Right atrium auricular region (tissue), 2 donors: Measurements from ENCODE around the gene CHDH. TPM values are rescaled to one million over a fixed set of nuclear protein-coding genes. Genes with fewer than 3 reads are reported as not detected.

Source experiments
- DNase-seq: peaks from one replicate; pipeline ENCODE4 v3.0.0-alpha.2; 2019; ENCODE audit warnings: low spot score
- H3K27ac ChIP-seq, 2 donors: fragments of 200-600 bp; sonication (generic); 1 replicate in 1 of 2; 2 replicates in 1 of 2; pipeline ENCODE4 v1.5.1; 2016 to 2019
- H3K27me3 ChIP-seq, 2 donors: fragments of 200-600 bp; sonication (generic); one replicate each; pipeline versions ENCODE4 v1.5.1 to v1.6.0; 2017 to 2019
- H3K36me3 ChIP-seq: fragments of 200-600 bp; sonication (generic); one replicate; pipeline ENCODE4 v1.5.1; 2016
- H3K4me1 ChIP-seq, 2 donors: fragments of 200-600 bp; sonication (generic); one replicate each; pipeline versions ENCODE4 v1.5.1 to v1.6.0; 2017 to 2019
- H3K4me3 ChIP-seq, 2 donors: fragments of 200-600 bp; sonication (generic); 1 replicate in 1 of 2; 2 replicates in 1 of 2; pipeline ENCODE4 v1.5.1; 2017 to 2019; ENCODE audit warnings: mild to moderate bottlenecking in 1 of 2, moderate library complexity in 1 of 2
- H3K9me3 ChIP-seq, 2 donors: fragments of 200-600 bp; sonication (generic); one replicate each; pipeline ENCODE4 v1.5.1; 2019
- total RNA-seq, 2 donors: library from RNA; depleted of rRNA; stranded (reverse); fragments of >200 nt; gene quantifications; one replicate each; pipeline ENCODE4 v1.1.0, GENCODE V29; 2016
- TF ChIP-seq, protein P1 (sequence below), 2 donors: fragments of 200-600 bp; sonication (generic); IDR thresholded peaks; one replicate each; pipeline ENCODE4 v1.5.1; 2019; ENCODE audit warnings: antibody characterized with exemption in 2 of 2

The CHDH gene
- total RNA-seq, 2 donors from 2014 or later, result 2.2 to 10.0 TPM

DNA sequence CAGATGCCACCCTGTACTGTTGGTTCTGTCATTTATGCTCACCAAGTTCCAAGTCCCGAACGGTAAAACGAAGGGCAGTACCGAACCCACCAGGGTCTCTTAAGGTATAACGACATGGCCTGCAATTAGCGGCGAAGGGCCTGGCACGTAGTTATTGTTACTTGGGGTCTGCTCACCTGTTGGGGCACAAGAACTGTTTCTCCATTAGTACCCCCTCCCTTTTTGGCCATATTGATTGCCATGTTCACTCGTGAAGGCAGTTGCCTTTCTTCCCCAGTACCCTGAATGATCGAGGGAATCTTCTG, 584 bp upstream of the CHDH start:
- DNase-seq, result no peak
- H3K36me3 ChIP-seq, result no peaks in the 10 kb centered on the region
- H3K4me3 ChIP-seq, result peak overlapping the region; percentile 55 to 73
- H3K9me3 ChIP-seq, result no peaks in the 10 kb centered on the region
- no peak overlapping the region for H3K27ac ChIP-seq
- TF ChIP-seq, protein P1, sequence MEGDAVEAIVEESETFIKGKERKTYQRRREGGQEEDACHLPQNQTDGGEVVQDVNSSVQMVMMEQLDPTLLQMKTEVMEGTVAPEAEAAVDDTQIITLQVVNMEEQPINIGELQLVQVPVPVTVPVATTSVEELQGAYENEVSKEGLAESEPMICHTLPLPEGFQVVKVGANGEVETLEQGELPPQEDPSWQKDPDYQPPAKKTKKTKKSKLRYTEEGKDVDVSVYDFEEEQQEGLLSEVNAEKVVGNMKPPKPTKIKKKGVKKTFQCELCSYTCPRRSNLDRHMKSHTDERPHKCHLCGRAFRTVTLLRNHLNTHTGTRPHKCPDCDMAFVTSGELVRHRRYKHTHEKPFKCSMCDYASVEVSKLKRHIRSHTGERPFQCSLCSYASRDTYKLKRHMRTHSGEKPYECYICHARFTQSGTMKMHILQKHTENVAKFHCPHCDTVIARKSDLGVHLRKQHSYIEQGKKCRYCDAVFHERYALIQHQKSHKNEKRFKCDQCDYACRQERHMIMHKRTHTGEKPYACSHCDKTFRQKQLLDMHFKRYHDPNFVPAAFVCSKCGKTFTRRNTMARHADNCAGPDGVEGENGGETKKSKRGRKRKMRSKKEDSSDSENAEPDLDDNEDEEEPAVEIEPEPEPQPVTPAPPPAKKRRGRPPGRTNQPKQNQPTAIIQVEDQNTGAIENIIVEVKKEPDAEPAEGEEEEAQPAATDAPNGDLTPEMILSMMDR (IDR thresholded peaks at IDR 0.05), result no peak
- no peaks in the 10 kb centered on the region for H3K27me3 ChIP-seq
- H3K4me1 ChIP-seq, result peaks cover 0 to 29% of the 10 kb centered on the region in 2 donors

DNA sequence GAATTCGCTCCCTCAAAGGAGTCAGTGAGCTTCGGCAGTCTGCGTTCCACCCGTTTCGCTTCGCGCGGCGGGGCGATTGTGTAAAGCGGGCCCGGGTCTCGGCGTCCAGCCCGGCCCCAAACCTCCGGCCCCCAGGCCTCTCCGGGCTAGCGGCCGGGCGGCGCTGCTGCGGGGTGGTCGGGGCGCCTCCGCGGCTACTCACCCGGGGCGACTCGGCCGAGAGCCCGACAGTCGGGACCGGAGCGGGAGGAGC, 412 bp downstream of the CHDH start:
- Histone ChIP-seq H3K27ac (peak overlapping the region; percentile 77 to 79), H3K27me3 (no peaks in the 10 kb centered on the region), H3K4me1 (peaks cover 0 to 29% of the 10 kb centered on the region in 2 donors), H3K4me3 (peak overlapping the region; percentile 55 to 73), H3K36me3 (no peaks in the 10 kb centered on the region), H3K9me3 (no peaks in the 10 kb centered on the region)
- TF ChIP-seq, protein P1 (IDR thresholded peaks at IDR 0.05), result peak in 1 of 2 donors; percentile 3
- DNase-seq, result no peak

DNA sequence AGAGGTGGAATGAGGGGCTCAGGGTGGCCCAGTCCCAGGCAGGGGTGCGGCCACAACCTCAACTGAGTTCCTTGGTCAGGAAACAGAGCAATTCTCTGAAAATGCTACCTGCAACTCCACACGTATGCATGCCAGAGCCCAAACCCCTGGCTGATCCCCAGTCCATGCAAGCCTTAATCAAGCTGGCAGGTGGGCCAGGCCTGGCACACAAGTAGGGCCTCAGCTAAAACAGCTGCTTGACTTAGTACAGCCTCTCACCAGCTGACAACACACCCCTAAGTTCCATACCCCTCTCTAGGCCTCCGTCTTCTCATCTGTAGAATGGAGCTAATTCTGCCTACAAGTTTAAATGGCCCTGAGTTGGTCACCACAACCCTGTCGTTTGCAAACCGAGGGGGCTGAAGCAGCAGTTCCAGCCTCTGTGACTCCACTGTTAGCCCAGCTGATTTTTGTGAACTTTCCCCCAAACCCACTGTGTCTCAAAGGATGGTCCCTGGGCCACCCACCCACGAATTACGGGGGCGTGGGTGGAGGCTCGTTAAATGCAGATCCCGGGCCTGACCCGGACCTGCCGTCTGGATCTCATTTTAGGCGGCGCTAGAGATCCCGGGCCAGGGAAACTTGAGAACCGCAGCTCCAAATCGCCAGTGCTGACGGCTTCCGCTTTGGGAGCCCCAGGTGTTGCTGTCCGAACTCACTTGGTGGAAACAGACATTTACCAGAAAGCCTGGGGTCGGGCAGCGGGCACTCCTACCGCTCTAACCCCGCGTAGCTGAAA, 927 bp downstream of the CHDH start:
- Histone ChIP-seq H3K4me3 (peak overlapping the region; percentile 55 to 73), H3K27ac (peak overlapping the region; percentile 77 to 79), H3K36me3 (no peaks in the 10 kb centered on the region), H3K27me3 (no peaks in the 10 kb centered on the region), H3K9me3 (no peaks in the 10 kb centered on the region), H3K4me1 (peaks cover 0 to 29% of the 10 kb centered on the region in 2 donors)
- DNase-seq, result peak; percentile 71
- TF ChIP-seq, protein P1 (IDR thresholded peaks at IDR 0.05), result peak in 1 of 2 donors; percentile 49

DNA sequence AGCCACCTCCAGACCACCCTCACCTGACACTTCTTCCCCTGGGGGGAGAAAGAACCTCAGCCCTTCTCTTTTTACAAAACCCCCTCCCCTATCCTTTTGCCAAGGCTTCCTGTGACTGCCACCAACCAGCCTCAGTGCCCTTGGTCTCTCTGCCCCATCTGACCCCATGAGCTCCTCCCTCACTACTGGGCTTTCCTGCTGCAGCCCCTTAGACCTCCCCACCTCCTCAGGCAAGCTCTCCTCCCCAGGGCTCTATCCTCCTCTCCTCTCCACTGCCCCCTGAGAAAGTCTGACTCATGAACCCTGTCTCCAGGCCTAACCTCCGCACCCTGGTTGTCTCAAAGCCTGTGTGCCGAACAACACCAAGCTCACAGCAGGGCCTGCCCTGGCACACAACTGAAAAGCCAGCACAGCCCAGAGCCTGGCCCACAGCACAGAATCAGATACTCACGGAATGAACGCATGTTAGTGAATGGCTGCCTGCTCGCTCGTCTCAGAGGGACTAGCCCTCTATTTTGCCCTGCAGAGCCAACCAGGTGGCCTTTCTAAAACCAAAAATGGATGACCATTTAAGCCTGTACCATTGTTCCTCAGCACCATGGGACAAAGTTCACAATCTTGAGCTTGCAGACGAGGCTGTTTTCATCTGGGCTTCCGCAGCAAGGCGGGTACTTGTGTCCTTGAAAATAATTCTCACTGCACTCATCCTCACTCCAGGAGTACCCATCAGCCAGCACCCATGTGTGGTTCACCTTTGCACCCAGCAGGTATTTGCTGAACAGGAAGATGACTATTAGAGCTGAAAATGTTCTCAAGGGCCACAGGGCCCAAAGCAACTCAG, 1.7 kb downstream of the CHDH start:
- H3K4me3 ChIP-seq, result no peak overlapping the region
- no peaks in the 10 kb centered on the region for H3K36me3 ChIP-seq
- H3K27ac ChIP-seq, result no peak overlapping the region
- H3K27me3 ChIP-seq, result no peaks in the 10 kb centered on the region
- no peaks in the 10 kb centered on the region for H3K9me3 ChIP-seq
- no peak for DNase-seq
- TF ChIP-seq, protein P1 (IDR thresholded peaks at IDR 0.05), result no peak
- H3K4me1 ChIP-seq, result peaks cover 0 to 29% of the 10 kb centered on the region in 2 donors

DNA sequence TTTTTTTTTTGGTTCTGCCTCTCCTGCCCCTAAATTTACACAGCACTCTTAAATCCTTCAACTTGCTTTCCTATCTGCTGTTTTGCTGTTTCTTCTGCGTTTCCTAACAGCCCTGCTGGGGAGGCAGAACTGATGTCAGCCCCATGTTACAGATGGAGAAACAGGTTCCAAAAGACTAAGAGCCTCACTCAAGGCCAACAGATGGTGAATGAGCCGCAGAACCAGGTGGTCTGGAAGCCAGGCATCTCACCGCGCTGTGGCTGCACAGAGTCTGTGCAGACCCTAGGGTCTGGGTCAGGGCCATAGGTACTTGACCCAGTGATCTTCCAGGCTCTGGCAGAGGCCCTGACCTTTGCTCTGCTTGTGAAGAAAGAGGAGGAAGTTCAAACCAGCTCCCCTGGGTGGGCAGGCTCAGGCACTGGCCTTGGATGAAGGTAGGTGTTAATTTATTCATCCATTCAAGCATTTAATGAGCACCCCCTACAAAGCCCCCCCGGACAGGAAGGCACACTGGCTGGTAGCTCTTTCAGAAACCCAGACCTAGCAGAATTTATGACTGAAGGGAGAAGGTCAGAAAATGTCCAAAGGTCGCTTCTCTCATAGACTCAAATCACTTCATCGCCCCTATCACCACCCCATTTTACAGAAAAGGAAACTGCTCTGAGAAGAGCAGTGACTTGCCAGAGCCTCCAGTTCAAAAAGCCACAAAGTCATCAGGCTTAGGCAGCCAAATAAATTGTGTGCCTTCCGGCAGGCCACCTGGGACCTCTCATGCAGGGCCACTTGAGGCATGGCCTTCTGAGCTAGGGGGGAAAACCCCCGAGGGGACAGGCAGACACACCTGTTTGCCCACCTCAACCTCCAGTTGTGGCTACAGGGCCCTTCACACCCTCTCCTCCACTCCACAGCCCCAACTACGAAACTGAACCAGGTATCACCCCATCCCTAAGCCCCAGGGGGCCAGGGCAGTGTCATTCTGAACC, 2.7 kb downstream of the CHDH start:
- Histone ChIP-seq H3K36me3 (no peaks in the 10 kb centered on the region), H3K4me3 (no peak overlapping the region), H3K9me3 (no peaks in the 10 kb centered on the region), H3K4me1 (peaks cover 0 to 29% of the 10 kb centered on the region in 2 donors), H3K27me3 (no peaks in the 10 kb centered on the region), H3K27ac (peak overlapping the region in 1 of 2 donors; percentile 7)
- TF ChIP-seq, protein P1 (IDR thresholded peaks at IDR 0.05), result no peak
- DNase-seq, result no peak
